Kidney epithelial cell (primary cell): ENCODE data around the gene LIMS2. TPM values are rescaled to one million over a fixed set of nuclear protein-coding genes. Genes with fewer than 3 reads are reported as not detected.

Source experiments
- DNase-seq: peaks from one replicate; pipeline ENCODE4 v3.0.0-alpha.2; 2010; ENCODE audit warnings: low read depth
- H3K27me3 ChIP-seq: 2 replicates; pipeline ENCODE4 v1.6.0; 2011; ENCODE audit warnings: low read length; ENCODE audit not compliant: control insufficient read depth, insufficient read depth
- H3K36me3 ChIP-seq: 2 replicates; pipeline ENCODE4 v1.5.1; 2011; ENCODE audit warnings: low read length; ENCODE audit not compliant: control insufficient read depth, insufficient read depth
- H3K4me3 ChIP-seq: 2 replicates; pipeline ENCODE4 v1.5.1; 2011; ENCODE audit warnings: low read depth, mild to moderate bottlenecking, control low read depth, low read length
- total RNA-seq: library from RNA; depleted of rRNA; stranded (reverse); fragments of >200 nt; gene quantifications from 2 replicates; pipeline ENCODE4 v1.2.3, GENCODE V29; 2015
- TF ChIP-seq, protein P1 (sequence below): IDR thresholded peaks from 2 replicates; pipeline ENCODE4 v1.5.1; 2011; ENCODE audit warnings: mild to moderate bottlenecking, moderate library complexity, low read length, control low read depth, inconsistent platforms; ENCODE audit not compliant: insufficient read depth, poor library complexity, severe bottlenecking

LIMS2 gene
- total RNA-seq, 1 donor from 2014 or later, result 2.3 TPM

DNA sequence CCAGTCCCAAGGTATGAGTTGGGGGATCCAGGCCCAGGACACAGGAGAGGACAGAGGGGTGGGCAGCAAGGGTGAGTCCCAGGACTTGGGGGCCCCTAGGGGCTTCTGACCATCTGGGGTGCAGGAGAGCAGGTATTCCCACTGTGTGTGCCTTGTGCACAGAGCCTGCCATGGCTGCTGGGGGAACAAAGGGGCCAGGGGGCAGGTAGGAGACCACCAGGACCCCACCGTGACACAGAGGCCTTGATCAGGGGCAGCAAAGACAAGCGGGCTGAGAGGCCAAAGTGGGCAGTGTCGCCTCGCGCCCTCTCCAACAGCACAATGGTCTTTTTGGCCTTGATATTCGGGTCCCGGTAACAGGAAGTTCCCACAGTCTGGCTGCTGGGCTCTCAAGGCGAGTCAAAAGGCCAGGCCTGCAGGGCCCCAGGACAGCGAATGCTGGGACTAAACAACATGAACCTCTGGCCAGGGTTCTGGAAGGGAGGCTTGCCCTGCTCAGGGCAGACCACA is 41.7 kb downstream of the LIMS2 start:
- TF ChIP-seq, protein P1, sequence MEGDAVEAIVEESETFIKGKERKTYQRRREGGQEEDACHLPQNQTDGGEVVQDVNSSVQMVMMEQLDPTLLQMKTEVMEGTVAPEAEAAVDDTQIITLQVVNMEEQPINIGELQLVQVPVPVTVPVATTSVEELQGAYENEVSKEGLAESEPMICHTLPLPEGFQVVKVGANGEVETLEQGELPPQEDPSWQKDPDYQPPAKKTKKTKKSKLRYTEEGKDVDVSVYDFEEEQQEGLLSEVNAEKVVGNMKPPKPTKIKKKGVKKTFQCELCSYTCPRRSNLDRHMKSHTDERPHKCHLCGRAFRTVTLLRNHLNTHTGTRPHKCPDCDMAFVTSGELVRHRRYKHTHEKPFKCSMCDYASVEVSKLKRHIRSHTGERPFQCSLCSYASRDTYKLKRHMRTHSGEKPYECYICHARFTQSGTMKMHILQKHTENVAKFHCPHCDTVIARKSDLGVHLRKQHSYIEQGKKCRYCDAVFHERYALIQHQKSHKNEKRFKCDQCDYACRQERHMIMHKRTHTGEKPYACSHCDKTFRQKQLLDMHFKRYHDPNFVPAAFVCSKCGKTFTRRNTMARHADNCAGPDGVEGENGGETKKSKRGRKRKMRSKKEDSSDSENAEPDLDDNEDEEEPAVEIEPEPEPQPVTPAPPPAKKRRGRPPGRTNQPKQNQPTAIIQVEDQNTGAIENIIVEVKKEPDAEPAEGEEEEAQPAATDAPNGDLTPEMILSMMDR, result no peak
- no peak for DNase-seq
- no peaks in the 10 kb centered on the region for H3K27me3 ChIP-seq
- H3K4me3 ChIP-seq, result no peak overlapping the region
- no peaks in the 10 kb centered on the region for H3K36me3 ChIP-seq

DNA sequence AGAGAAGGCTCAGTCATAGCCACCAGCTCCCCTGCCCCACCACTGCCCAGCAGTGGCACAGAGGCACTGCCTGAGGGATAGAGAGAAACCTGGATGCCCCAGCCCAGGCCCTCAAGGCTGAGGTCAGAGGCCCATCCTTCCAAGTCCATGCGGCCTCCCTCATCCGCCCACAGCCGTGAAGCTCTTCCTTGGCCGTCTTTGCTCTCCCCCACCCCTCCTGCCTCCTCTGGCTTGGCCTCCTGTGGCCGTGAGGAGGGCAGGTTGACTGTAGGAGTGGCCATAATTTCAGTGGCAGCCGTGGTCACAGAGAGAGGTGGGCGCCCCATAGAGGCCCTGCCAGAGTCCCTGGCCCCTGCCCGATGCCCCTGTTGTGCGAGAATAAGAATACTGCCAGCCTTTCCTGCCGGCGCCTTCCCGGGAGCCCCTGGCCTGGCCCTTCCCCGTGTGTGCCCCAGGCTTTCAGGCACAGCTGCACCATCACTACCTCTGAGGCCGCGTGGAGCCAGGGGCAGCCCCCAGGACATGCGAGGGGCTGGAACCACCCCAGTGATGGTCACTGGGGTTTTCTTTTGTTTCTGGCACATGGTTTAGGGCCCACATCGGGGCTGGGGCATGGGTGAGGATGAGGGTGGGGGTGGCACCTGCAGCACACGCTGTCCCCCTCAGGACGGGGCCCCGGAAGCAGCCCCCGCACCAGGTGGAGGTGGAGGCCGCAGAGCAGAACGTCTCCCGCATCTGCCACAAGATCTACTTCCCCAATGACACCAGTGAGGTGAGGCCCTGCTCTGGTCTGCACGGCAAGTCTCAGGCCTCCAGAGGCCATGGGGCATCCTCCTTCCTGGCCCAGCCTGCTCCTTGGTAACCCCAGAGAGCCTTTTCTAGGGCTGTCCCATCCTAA is 42.5 kb downstream of the LIMS2 start:
- no peak overlapping the region for H3K4me3 ChIP-seq
- no peak for DNase-seq
- H3K27me3 ChIP-seq, result no peaks in the 10 kb centered on the region
- TF ChIP-seq, protein P1, result no peak
- no peaks in the 10 kb centered on the region for H3K36me3 ChIP-seq

DNA sequence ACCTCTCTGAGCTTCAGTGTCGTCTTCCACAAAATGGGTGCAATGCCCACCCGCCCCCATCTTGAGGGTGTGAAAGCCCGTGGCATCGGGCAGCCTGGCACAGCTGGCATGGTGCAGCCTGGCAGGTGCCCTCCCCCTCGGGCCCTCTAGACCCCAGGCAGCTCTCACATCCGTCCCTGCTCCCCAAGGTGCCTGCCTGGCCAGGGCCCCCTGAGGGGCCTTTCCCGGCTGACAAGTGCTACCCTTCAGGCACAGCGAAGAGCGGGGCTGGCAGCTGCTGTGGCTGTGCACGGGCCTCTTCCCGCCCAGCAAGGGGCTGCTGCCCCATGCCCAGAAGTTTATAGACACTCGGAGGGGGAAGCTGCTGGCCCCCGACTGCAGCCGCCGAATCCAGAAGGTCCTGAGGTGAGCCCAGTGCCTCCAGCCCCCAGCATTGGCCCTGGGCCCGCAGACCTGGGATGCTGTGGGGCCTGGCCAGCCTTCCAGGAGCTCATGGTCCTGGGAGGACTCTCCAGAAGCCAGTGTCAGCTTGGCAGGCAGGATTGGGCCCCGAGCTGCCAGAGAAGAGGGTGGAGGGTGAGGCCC is 43.2 kb downstream of the LIMS2 start:
- no peaks in the 10 kb centered on the region for H3K27me3 ChIP-seq
- H3K36me3 ChIP-seq, result no peaks in the 10 kb centered on the region
- TF ChIP-seq, protein P1, result no peak
- no peak overlapping the region for H3K4me3 ChIP-seq
- DNase-seq, result no peak

DNA sequence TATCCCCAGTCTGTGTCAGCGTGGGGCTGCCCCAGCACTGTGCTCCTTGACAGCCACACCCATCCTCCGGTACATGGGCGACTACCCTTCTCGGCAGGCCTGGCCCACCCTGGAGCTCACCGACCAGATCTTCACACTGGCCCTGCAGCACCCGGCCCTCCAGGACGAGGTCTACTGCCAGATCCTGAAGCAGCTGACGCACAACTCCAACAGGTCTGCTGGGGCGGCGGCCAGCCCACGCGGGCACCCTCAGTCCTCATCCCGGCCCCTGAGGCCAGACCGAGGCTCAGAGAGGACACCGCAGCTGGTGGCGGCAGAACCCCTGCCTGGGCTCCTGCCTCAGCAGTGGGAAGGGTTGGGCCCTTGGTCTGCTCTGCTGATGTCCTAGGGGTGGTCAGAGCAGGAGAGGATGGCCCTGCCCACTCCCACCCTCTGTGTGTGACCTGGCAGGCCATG is 43.8 kb downstream of the LIMS2 start:
- no peak for DNase-seq
- Histone ChIP-seq H3K27me3 (no peaks in the 10 kb centered on the region), H3K4me3 (no peak overlapping the region), H3K36me3 (no peaks in the 10 kb centered on the region)
- TF ChIP-seq, protein P1, result no peak

DNA sequence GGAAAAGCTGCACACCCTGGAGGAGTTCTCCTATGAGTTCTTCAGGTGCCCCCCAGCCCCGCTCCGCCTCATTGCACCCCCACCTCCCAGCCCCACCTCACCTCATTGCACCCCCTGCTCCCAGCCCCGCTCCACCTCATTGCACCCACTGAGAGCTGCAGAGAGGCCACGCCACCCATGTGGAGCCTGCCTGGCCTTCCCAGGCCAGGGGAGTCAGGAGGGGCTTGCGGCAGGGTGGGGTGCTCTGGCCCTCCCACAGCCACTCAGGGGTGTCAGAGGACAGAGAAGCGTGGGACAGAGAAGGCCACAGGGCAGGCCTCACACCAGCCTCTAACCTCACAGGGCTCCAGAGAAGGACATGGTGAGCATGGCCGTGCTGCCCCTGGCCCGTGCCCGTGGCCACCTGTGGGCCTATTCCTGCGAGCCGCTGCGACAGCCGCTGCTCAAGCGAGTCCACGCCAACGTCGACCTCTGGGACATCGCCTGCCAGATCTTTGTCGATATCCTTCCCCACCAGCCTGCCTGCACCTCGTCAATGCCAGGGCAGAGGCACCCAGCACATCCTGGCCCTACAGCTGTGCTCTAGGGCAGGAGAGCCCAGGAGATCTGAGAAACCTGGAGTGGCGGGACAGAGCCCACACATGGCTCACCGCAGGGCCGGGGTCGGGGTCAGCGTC is 44.3 kb downstream of the LIMS2 start:
- DNase-seq, result no peak
- H3K27me3 ChIP-seq, result no peaks in the 10 kb centered on the region
- H3K36me3 ChIP-seq, result no peaks in the 10 kb centered on the region
- TF ChIP-seq, protein P1, result no peak
- no peak overlapping the region for H3K4me3 ChIP-seq
